ENCODE results near the gene DR1.
A peak's percentile ranks its signal among the peaks of the same experiment; 100 is the strongest.
"Not testable (repeated sequence)": the region's sequence is repeated elsewhere in the genome, so short reads cannot be mapped to it uniquely, and the experiment has no call there.

Gene DR1

GRCh38 chr1:93340090-93340489, 5.6 kb upstream of the DR1 start:
- DNase-seq (ENCODE audit: low read depth): no peak

- no peak for DNase-seq (ENCODE audit: low read depth)
Measured at GRCh38 chr1:93344484-93344883, 1.2 kb upstream of the DR1 start.

- no peak for DNase-seq (ENCODE audit: low read depth)
Measured at GRCh38 chr1:93344886-93345632, 648 bp upstream of the DR1 start.

- peak; percentile 12 for DNase-seq (ENCODE audit: low read depth)
Measured at GRCh38 chr1:93346421-93346993, 800 bp downstream of the DR1 start.

- no peak for DNase-seq (ENCODE audit: low read depth)
Measured at GRCh38 chr1:93347334-93347899, 1.7 kb downstream of the DR1 start.

- DNase-seq (ENCODE audit: low read depth): no peak
Measured at GRCh38 chr1:93348104-93348728, 2.5 kb downstream of the DR1 start.

GRCh38 chr1:93349231-93350135, 3.8 kb downstream of the DR1 start:
- DNase-seq (ENCODE audit: low read depth): no peak

GRCh38 chr1:93350322-93350721, 4.6 kb downstream of the DR1 start:
- no peak for DNase-seq (ENCODE audit: low read depth)

- no peak for DNase-seq (ENCODE audit: low read depth)
Measured at GRCh38 chr1:93350875-93351274, 5.2 kb downstream of the DR1 start.

- not testable (repeated sequence) for DNase-seq (ENCODE audit: low read depth)
Measured at GRCh38 chr1:93351346-93351745, 5.6 kb downstream of the DR1 start.

GRCh38 chr1:93352376-93352775, 6.7 kb downstream of the DR1 start:
- no peak for DNase-seq (ENCODE audit: low read depth)

GRCh38 chr1:93353286-93353685, 7.6 kb downstream of the DR1 start:
- no peak for DNase-seq (ENCODE audit: low read depth)

- DNase-seq (ENCODE audit: low read depth): no peak
Measured at GRCh38 chr1:93354749-93355148, 9.0 kb downstream of the DR1 start.

- no peak for DNase-seq (ENCODE audit: low read depth)
Measured at GRCh38 chr1:93357242-93357641, 11.5 kb downstream of the DR1 start.

GRCh38 chr1:93358293-93358692, 12.6 kb downstream of the DR1 start:
- no peak for DNase-seq (ENCODE audit: low read depth)

- no peak for DNase-seq (ENCODE audit: low read depth)
Measured at GRCh38 chr1:93360111-93360510, 14.4 kb downstream of the DR1 start.

- no peak for DNase-seq (ENCODE audit: low read depth)
Measured at GRCh38 chr1:93362237-93362636, 16.5 kb downstream of the DR1 start.

GRCh38 chr1:93365813-93366212, 20.1 kb downstream of the DR1 start:
- no peak for DNase-seq (ENCODE audit: low read depth)

GRCh38 chr1:93369734-93370133, 24.0 kb downstream of the DR1 start:
- no peak for DNase-seq (ENCODE audit: low read depth)

GRCh38 chr1:93374334-93375106, 28.8 kb downstream of the DR1 start:
- no peak for DNase-seq (ENCODE audit: low read depth)

GRCh38 chr1:93384656-93385055, 38.9 kb downstream of the DR1 start:
- DNase-seq (ENCODE audit: low read depth): no peak

Data from activated T-cell treated with anti-CD3 and anti-CD28 coated beads for 48 hours (primary cell).